ENCODE results near the gene SLC6A8. TPM values are rescaled to one million over a fixed set of nuclear protein-coding genes. Genes with fewer than 3 reads are reported as not detected.
"Not testable (repeated sequence)": the region's sequence is repeated elsewhere in the genome, so short reads cannot be mapped to it uniquely, and the experiment has no call there.

The SLC6A8 gene
- total RNA-seq, 1 experiment from 2014 or later = 49.8 TPM

GRCh38 chrX:153688911-153689590 lies 1.3 kb downstream of the SLC6A8 start:
- Histone ChIP-seq H3K36me3 (ENCODE audit: insufficient read depth, low read length, poor library complexity, severe bottlenecking) (no peaks in the 10 kb centered on the region), H3K9me3 (ENCODE audit: low read depth, low read length, poor library complexity, severe bottlenecking) (no peaks in the 10 kb centered on the region), H3K4me1 (ENCODE audit: insufficient read depth, low read length, poor library complexity, severe bottlenecking) (peaks cover 5% of the 10 kb centered on the region), H3K27me3 (replicated peaks; ENCODE audit: insufficient read depth, low read depth, low read length, poor library complexity) (no peaks in the 10 kb centered on the region), H3K4me3 (ENCODE audit: low read depth, low read length, poor library complexity, severe bottlenecking) (peak overlapping the region; percentile 46), H3K27ac (ENCODE audit: low read depth, low read length, poor library complexity, severe bottlenecking) (no peak overlapping the region)
- no peak for DNase-seq (ENCODE audit: low spot score)
- ChIA-PET CTCF (no interaction called here), POLR2A (ENCODE audit: low non-redundant PET) (no interaction called here)
- BruUV-seq (replicated peaks) = no TSS peak
- intact Hi-C loops (cut with micrococcal nuclease; ENCODE audit: unreplicated experiment) = no loop called here
- TF ChIP-seq CTCF (conservative IDR thresholded peaks at IDR 0.05; ENCODE audit: low read depth, low read length) (no peak), EZH2 (IDR thresholded peaks at IDR 0.05; ENCODE audit: borderline replicate concordance, low read depth, low read length, poor library complexity, severe bottlenecking) (no peak)

- no peaks in the 10 kb centered on the region for H3K36me3 ChIP-seq (ENCODE audit: insufficient read depth, low read length, poor library complexity, severe bottlenecking)
- BruUV-seq (replicated peaks) = TSS peak; percentile 35
- CTCF ChIA-PET = no interaction called here
- TF ChIP-seq EZH2 (IDR thresholded peaks at IDR 0.05; ENCODE audit: borderline replicate concordance, low read depth, low read length, poor library complexity, severe bottlenecking) (no peak), CTCF (conservative IDR thresholded peaks at IDR 0.05; ENCODE audit: low read depth, low read length) (no peak)
- POLR2A ChIA-PET (ENCODE audit: low non-redundant PET) = no interaction called here
- H3K9me3 ChIP-seq (ENCODE audit: low read depth, low read length, poor library complexity, severe bottlenecking) = no peaks in the 10 kb centered on the region
- no peak overlapping the region for H3K27ac ChIP-seq (ENCODE audit: low read depth, low read length, poor library complexity, severe bottlenecking)
- no peaks in the 10 kb centered on the region for H3K27me3 ChIP-seq (replicated peaks; ENCODE audit: insufficient read depth, low read depth, low read length, poor library complexity)
- DNase-seq (ENCODE audit: low spot score) = no peak
- H3K4me3 ChIP-seq (ENCODE audit: low read depth, low read length, poor library complexity, severe bottlenecking) = no peak overlapping the region
- intact Hi-C loops (cut with micrococcal nuclease; ENCODE audit: unreplicated experiment) = no loop called here
- H3K4me1 ChIP-seq (ENCODE audit: insufficient read depth, low read length, poor library complexity, severe bottlenecking) = peaks cover 5% of the 10 kb centered on the region
Observed at GRCh38 chrX:153689654-153690465, 2.1 kb downstream of the SLC6A8 start.

GRCh38 chrX:153690466-153690865 lies 2.7 kb downstream of the SLC6A8 start:
- no peaks in the 10 kb centered on the region for H3K27me3 ChIP-seq (replicated peaks; ENCODE audit: insufficient read depth, low read depth, low read length, poor library complexity)
- H3K36me3 ChIP-seq (ENCODE audit: insufficient read depth, low read length, poor library complexity, severe bottlenecking) = no peaks in the 10 kb centered on the region
- BruUV-seq (replicated peaks) = no TSS peak
- H3K4me1 ChIP-seq (ENCODE audit: insufficient read depth, low read length, poor library complexity, severe bottlenecking) = peaks cover 5% of the 10 kb centered on the region
- intact Hi-C loops (cut with micrococcal nuclease; ENCODE audit: unreplicated experiment) = no loop called here
- POLR2A ChIA-PET (ENCODE audit: low non-redundant PET) = no interaction called here
- CTCF ChIA-PET = no interaction called here
- H3K9me3 ChIP-seq (ENCODE audit: low read depth, low read length, poor library complexity, severe bottlenecking) = no peaks in the 10 kb centered on the region
- no peak overlapping the region for H3K27ac ChIP-seq (ENCODE audit: low read depth, low read length, poor library complexity, severe bottlenecking)
- TF ChIP-seq CTCF (conservative IDR thresholded peaks at IDR 0.05; ENCODE audit: low read depth, low read length) (no peak), EZH2 (IDR thresholded peaks at IDR 0.05; ENCODE audit: borderline replicate concordance, low read depth, low read length, poor library complexity, severe bottlenecking) (no peak)
- no peak for DNase-seq (ENCODE audit: low spot score)
- no peak overlapping the region for H3K4me3 ChIP-seq (ENCODE audit: low read depth, low read length, poor library complexity, severe bottlenecking)

GRCh38 chrX:153691032-153691827 lies 3.5 kb downstream of the SLC6A8 start:
- DNase-seq (ENCODE audit: low spot score); H3K36me3 ChIP-seq (ENCODE audit: insufficient read depth, low read length, poor library complexity, severe bottlenecking); CTCF ChIA-PET; H3K27ac ChIP-seq (ENCODE audit: low read depth, low read length, poor library complexity, severe bottlenecking); intact Hi-C loops (cut with micrococcal nuclease; ENCODE audit: unreplicated experiment); H3K4me3 ChIP-seq (ENCODE audit: low read depth, low read length, poor library complexity, severe bottlenecking); POLR2A ChIA-PET (ENCODE audit: low non-redundant PET); H3K4me1 ChIP-seq (ENCODE audit: insufficient read depth, low read length, poor library complexity, severe bottlenecking); H3K27me3 ChIP-seq (replicated peaks; ENCODE audit: insufficient read depth, low read depth, low read length, poor library complexity); H3K9me3 ChIP-seq (ENCODE audit: low read depth, low read length, poor library complexity, severe bottlenecking); BruUV-seq (replicated peaks): not testable (repeated sequence)

Data from A673 (cell line).